ENCODE measurements around the gene TMEM125. TPM values are rescaled to one million over a fixed set of nuclear protein-coding genes. Genes with fewer than 3 reads are reported as not detected.

TMEM125 gene
- polyA plus RNA-seq, 1 of the 3 experiments (the other 2 are of a cell fraction): not detected

GRCh38 chr1:43270421-43271095 is 775 bp downstream of the TMEM125 start:
- H3K27ac ChIP-seq (ENCODE audit: low read depth in 2 of 2, low read length in 1 of 2): no peak overlapping the region
- no peaks in the 10 kb centered on the region for H3K9me2 ChIP-seq
- H3K4me3 ChIP-seq (ENCODE audit: low read depth in 2 of 2, low read length in 1 of 2): no peak overlapping the region
- 66% methylated on average over 27 of the region's 29 CpGs for WGBS (ENCODE audit: low lambda C conversion rate)
- no peaks in the 10 kb centered on the region for H3K36me3 ChIP-seq (replicated peaks in 1 of 2; ENCODE audit: control insufficient read depth in 1 of 2, insufficient read depth in 2 of 2, low read length in 1 of 2)
- peak; percentile 17 for DNase-seq
- no peak for TF ChIP-seq ZBTB33 (IDR thresholded peaks at IDR 0.05; ENCODE audit: borderline replicate concordance, low read depth)
- TF ChIP-seq CHD2 (IDR thresholded peaks at IDR 0.05; ENCODE audit: low read length, partially characterized antibody): no peak
- TF ChIP-seq USF1 (IDR thresholded peaks at IDR 0.05; ENCODE audit: borderline replicate concordance, low read depth): no peak
- TF ChIP-seq TAF1 (IDR thresholded peaks at IDR 0.05; ENCODE audit: borderline replicate concordance, low read depth, low read length): no peak
- TF ChIP-seq CTCF (IDR thresholded peaks at IDR 0.05): no peak
- TF ChIP-seq EP300 (IDR thresholded peaks at IDR 0.05; ENCODE audit: borderline replicate concordance in 1 of 2, low read depth in 1 of 2, low read length in 1 of 2): no peak
- H4K20me1 ChIP-seq (ENCODE audit: insufficient read depth): no peaks in the 10 kb centered on the region
- no peaks in the 10 kb centered on the region for H3K79me2 ChIP-seq (ENCODE audit: insufficient read depth)
- no peaks in the 10 kb centered on the region for H3K9me3 ChIP-seq
- no peaks in the 10 kb centered on the region for H3K27me3 ChIP-seq (ENCODE audit: insufficient read depth)
- H3K4me2 ChIP-seq: no peak overlapping the region
- H3F3A ChIP-seq (replicated peaks; ENCODE audit: insufficient read depth): no peaks in the 10 kb centered on the region
- no peak overlapping the region for H3K9ac ChIP-seq
- H2AFZ ChIP-seq (ENCODE audit: low read depth): no peak overlapping the region
- H3K4me1 ChIP-seq (ENCODE audit: control insufficient read depth in 1 of 2, insufficient read depth in 2 of 2, low read depth in 1 of 2, low read length in 1 of 2): no peaks in the 10 kb centered on the region; a peak in 1 of 4 replicates
- POLR2A ChIA-PET: no interaction called here
- CTCF ChIA-PET: interaction anchor here (1.2 kb wide), 1 partner anchor 44 kb away, joined by 4 read pairs; no protein-coding TSS in a partner anchor

- H3K9me2 ChIP-seq: no peaks in the 10 kb centered on the region
- H3K4me3 ChIP-seq (ENCODE audit: low read depth in 2 of 2, low read length in 1 of 2): no peak overlapping the region
- ChIA-PET POLR2A (no interaction called here), CTCF (no interaction called here)
- H3K36me3 ChIP-seq (replicated peaks in 1 of 2; ENCODE audit: control insufficient read depth in 1 of 2, insufficient read depth in 2 of 2, low read length in 1 of 2): no peaks in the 10 kb centered on the region
- H3K27ac ChIP-seq (ENCODE audit: low read depth in 2 of 2, low read length in 1 of 2): no peak overlapping the region
- no peak overlapping the region for H3K9ac ChIP-seq
- no peaks in the 10 kb centered on the region for H3K79me2 ChIP-seq (ENCODE audit: insufficient read depth)
- no peaks in the 10 kb centered on the region for H4K20me1 ChIP-seq (ENCODE audit: insufficient read depth)
- H3K4me1 ChIP-seq (ENCODE audit: control insufficient read depth in 1 of 2, insufficient read depth in 2 of 2, low read depth in 1 of 2, low read length in 1 of 2): no peaks in the 10 kb centered on the region; a peak in 1 of 4 replicates
- WGBS (ENCODE audit: low lambda C conversion rate): 53% methylated on average over 12 of the region's 12 CpGs
- no peak for TF ChIP-seq ZBTB33 (IDR thresholded peaks at IDR 0.05; ENCODE audit: borderline replicate concordance, low read depth)
- no peak for TF ChIP-seq CTCF (IDR thresholded peaks at IDR 0.05)
- TF ChIP-seq POLR2AphosphoS5 (IDR thresholded peaks at IDR 0.05; ENCODE audit: low read depth, low read length): no peak
- TF ChIP-seq YY1 (IDR thresholded peaks at IDR 0.05; ENCODE audit: low read depth): no peak
- TF ChIP-seq GATA2 (CRISPR knock-in tag; IDR thresholded peaks at IDR 0.05): no peak
- DNase-seq: peak; percentile 8
- H2AFZ ChIP-seq (ENCODE audit: low read depth): no peak overlapping the region
- H3F3A ChIP-seq (replicated peaks; ENCODE audit: insufficient read depth): no peaks in the 10 kb centered on the region
- no peaks in the 10 kb centered on the region for H3K9me3 ChIP-seq
- H3K27me3 ChIP-seq (ENCODE audit: insufficient read depth): no peaks in the 10 kb centered on the region
- H3K4me2 ChIP-seq: no peak overlapping the region
These were observed 1.7 kb downstream of the TMEM125 start for GRCh38 chr1:43271186-43272118.

All from SK-N-SH (cell line).